Metanephros (tissue), 2 donors: ENCODE data around the gene PROCA1. TPM values are rescaled to one million over a fixed set of nuclear protein-coding genes. Genes with fewer than 3 reads are reported as not detected.

Experiments used
- small RNA-seq: library from RNA; depleted of rRNA; stranded (forward); fragments of <200 nt; gene quantifications from one replicate; pipeline ENCODE3, GENCODE V24; 2014; ENCODE audit warnings: low replicate concordance
- total RNA-seq: library from RNA; depleted of rRNA; stranded (reverse); fragments of >200 nt; gene quantifications from one replicate; pipeline ENCODE4 v1.2.3, GENCODE V29; 2014

Gene PROCA1, protein sequence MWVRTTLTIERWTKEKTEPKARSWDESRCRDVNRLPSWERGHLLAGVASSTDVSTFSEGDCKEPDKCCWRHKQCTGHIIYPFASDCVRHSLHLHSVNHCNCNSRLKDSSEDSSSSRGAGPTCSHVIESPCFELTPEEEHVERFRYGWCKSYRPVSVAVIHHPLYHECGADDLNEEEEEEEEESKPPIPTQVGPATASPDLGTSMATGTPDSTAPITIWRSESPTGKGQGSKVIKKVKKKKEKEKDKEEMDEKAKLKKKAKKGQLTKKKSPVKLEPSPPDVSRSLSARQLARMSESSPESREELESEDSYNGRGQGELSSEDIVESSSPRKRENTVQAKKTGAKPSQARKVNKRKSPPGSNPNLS
- 3.3 TPM for total RNA-seq

DNA sequence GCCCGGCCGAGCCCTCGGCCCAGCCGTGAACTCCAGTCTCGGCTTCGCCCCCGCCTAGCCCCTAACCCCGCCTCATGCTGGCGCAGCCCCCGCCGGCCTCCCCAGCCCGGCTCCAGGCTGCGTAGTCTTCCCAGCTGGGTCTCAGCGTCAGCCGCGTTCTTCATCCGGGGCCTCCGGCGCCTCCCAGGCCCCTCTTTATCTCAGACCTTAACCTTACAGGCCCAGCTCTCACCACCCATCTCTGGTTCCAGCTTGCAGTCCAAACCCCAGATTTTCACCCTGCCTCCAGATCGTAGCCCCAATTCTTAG is at the start of gene PROCA1:
Gene PROCA1, minus strand, starts transcription at position 166 of the 309 bp plus-strand sequence. CDS start 228 bp downstream, outside the sequence.

DNA sequence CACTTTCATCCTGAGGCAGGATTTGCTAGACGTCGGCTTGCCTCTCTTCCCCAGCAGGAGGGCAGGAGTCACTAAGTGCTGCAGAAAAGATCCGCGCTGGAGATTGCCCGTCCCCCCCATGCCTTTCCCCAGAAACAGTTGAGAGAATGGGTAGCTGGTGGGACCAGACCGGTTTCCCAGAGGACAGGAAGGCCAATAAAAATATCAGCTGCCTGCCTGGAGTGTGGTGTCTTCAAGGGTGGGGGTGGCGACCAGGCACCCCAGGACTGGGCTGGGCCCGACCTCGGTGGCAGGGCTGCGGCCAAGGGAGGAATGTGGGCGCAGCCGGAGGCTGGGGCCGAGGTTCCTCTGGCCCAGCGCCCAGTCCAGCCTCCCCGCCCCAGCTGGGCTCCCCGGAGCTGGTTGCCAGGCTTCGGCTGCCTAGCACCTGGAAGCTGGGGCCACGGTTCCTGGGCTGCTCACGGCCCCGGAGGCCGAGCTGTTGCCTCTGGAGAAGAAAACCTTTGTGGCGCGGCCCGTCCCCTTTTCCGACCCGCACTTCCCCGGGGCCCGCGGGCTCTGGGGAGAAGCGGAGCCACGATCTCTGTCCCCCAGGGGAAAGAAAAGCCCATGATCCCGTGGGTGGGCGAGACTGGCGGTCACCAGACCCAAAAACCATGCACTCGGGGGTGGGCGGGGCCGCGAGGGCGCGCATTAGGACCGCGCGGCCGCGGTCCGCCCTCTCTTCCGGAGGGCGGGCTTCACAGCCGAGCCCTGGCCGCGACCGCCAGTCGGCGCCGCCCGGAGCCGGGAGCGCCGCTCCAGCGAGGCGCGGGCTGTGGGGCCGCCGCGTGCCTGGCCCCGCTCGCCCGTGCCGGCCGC is 31.8 kb upstream of the PROCA1 start, which contains the start of gene TRAF4:
Gene TRAF4, plus strand, starts transcription at position 769 of the 861 bp plus-strand sequence. CDS start 102 bp downstream, outside the sequence.

DNA sequence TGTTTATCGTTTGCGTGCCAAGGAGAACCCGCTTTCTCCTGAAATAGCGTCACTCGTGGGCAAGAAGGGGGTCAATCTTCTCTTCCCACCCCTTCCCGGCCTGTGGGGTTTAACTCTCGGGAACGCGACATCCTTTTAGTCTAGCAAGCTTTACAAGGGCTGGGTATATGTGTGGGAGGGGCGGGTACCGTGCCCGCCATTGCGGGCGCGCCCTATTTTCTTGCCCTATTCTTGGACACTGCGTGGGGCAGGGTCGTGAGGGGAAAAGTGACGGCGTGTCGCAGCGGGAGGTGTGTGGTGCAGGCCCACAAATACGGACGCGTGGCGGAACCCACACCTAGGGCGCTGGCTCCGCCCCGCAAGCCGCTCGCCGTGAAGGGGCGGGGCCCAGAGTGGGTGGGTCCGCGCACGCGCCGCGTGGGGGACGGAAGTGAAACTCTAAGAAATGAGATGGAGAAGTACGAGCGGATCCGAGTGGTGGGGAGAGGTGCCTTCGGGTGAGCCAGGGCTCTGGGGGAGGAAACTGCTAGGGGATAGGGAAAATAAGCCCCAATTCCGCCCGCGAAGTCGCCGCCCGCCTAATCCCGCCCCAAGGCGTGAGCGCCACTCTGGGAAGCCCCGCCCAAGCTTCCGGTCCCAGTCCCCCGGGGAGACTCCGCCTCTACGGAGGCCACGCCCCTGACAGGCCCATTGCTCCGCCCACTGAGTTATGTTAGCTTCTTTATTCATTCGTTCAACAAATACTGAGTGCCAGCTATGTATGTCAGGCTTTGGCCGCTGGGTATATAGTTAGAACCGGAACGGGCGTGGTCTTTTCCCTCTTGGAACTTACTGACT is 16.9 kb upstream of the PROCA1 start, which contains the start of gene NEK8:
Gene NEK8, plus strand, starts transcription at position 425 of the 837 bp plus-strand sequence. Its CDS starts 26 bp downstream, at position 451.

DNA sequence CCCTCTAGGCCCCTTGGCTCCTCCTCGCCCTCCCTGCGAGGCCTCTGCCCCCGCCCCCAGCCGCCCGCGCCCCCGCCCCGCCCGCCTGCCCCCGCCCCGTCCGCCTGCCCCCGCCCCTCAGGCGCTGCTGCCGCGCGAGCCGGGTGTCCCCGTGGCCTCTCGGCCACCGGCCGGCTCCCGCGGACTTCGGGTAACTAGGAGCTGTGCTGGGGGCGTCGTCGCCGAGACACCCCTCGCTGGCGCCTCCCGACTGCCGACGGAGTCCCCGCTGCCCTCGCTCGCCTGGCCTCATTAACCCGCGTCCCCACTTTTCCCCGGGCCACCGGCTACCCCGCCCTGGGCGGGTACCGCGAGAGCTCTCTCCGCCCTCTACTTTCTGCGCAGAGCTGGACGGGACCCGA is 14.5 kb upstream of the PROCA1 start, which contains the start of gene TLCD1:
Gene TLCD1, minus strand, starts transcription at position 8 of the 401 bp plus-strand sequence. CDS start 136 bp downstream, outside the sequence.

DNA sequence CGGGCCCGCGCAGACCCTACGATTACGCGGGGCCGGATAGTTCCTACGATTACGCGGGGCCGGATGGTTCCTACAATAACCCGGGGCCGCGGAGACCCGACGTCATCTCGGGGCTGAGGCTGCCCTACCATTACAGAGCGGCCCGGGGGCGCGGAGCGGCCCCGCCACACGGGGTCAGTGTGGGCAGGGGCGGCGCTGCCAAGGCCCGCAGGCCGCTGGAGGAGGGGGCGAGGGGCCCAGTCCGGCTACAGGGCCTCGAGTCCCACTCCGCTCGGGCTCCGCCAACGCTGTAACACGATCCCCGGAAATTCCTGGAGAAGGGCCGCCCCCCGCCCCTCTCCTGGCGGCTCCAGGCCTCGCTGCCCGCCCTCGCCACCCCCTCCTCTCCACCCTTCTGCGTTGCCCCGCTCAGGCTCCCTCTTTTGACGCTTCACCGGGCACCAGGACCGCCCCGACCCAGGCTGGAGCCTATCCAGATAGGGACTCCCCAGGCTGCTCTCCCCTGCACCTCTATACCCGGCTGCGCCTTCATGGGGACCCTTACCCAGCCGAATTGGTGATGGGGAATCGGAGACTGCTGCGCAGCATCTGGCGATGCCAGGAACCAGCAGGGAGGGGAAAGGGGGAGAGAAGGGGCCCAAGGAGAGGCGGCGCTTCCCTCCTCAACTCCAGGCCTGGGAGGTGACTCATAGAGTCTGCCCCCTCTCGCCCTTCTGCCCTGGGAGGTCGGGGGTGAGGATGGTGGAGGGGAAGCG is 6.1 kb upstream of the PROCA1 start, which contains the start of gene RAB34:
Gene RAB34, minus strand, starts transcription at position 291 of the 755 bp plus-strand sequence. CDS start 602 bp downstream, outside the sequence.

DNA sequence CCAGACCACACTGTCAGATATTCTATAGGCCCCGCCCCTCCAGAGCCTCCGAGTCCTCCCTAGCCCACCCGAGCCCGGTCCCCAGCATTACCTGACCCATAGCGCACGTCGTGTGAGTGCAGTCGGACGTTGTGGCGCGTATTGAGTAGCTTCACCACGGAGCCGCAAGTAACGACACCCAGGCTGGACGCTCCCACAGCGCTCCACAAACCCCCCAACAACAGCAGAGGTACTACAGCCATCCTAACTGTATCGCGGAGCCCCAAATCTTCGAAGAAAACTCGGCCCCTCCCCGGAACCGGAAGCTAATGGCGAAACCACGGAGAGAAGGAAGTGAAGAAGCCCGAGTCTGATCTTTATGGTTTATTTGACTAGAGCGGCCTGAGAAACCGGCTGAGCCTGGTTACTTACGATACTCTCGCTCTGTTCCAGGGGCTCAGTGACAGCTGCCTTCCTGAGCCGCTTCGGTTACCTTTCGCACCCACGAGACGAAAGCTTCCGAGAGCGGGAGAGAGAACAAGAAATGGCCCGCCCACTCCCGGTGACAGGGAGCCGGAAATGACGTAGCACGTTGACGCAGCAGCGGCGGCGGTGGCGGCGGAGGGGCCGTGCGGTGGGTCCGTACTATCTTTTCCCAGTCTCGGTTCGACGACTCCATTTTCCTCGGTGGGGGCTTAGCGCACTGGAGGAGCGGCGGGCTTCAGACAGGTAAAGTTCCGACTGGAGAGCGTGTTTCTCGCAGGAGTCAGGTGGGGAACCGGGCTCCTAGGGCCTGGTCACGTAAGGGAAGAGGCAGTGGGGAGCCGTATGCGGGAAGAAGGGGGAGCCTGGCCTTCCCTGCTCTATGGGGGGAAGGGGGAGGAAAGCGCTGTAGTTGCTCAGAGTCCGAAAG is 49.8 kb downstream of the PROCA1 start, which contains the start of the genes SDF2 and SUPT6H:
Gene SDF2, minus strand, starts transcription at position 272 of the 892 bp plus-strand sequence. Its CDS starts 30 bp downstream, at position 242.
Gene SUPT6H, plus strand, starts transcription at position 571 of the 892 bp plus-strand sequence. CDS start 11,197 bp downstream, outside the sequence.

Small RNAs within 50 kb of the gene (small RNA-seq; reads per million reads assigned to genes)
- gene SNORD42A (not detected), gene SNORD42B (not detected), gene SNORD4A (not detected), gene SNORD4B (not detected)

Other genes starting within 250 kb of the PROCA1 start
- 1.9 TPM for gene SLC13A2, start 238.2 kb downstream of the PROCA1 start, total RNA-seq
- 0.23 TPM for gene FOXN1, start 205.5 kb downstream of the PROCA1 start, total RNA-seq
- gene UNC119, start 159.3 kb downstream of the PROCA1 start, total RNA-seq = 102 TPM
- 75.0 TPM for gene PIGS, start 140.4 kb downstream of the PROCA1 start, total RNA-seq
- gene ALDOC, start 135.0 kb downstream of the PROCA1 start, total RNA-seq = 15.1 TPM
- 26.7 TPM for gene SPAG5, start 112.9 kb downstream of the PROCA1 start, total RNA-seq
- 16.0 TPM for gene RSKR, start 97.7 kb downstream of the PROCA1 start, total RNA-seq
- gene BLTP2, start 66.7 kb downstream of the PROCA1 start, total RNA-seq = 119 TPM
- gene SDF2, start 50.0 kb downstream of the PROCA1 start, total RNA-seq = 43.9 TPM
- 88.8 TPM for gene SUPT6H, start 49.7 kb downstream of the PROCA1 start, total RNA-seq
- gene RAB34, start 6.0 kb upstream of the PROCA1 start, total RNA-seq = 110 TPM
- gene RPL23A, start 8.1 kb upstream of the PROCA1 start, total RNA-seq = 613 TPM
- 6.1 TPM for gene TLCD1, start 14.3 kb upstream of the PROCA1 start, total RNA-seq
- gene NEK8, start 16.9 kb upstream of the PROCA1 start, total RNA-seq = 7.1 TPM
- gene TRAF4, start 32.1 kb upstream of the PROCA1 start, total RNA-seq = 141 TPM
- gene FAM222B, start 130.9 kb upstream of the PROCA1 start, total RNA-seq = 9.5 TPM
- gene ERAL1, start 143.1 kb upstream of the PROCA1 start, total RNA-seq = 38.7 TPM
- gene FLOT2, start 185.8 kb upstream of the PROCA1 start, total RNA-seq = 49.9 TPM
- 18.7 TPM for gene DHRS13, start 191.2 kb upstream of the PROCA1 start, total RNA-seq
- gene PHF12, start 239.6 kb upstream of the PROCA1 start, total RNA-seq = 38.2 TPM